ENCODE measurements around the gene LPP. TPM values are rescaled to one million over a fixed set of nuclear protein-coding genes. Genes with fewer than 3 reads are reported as not detected.

LPP gene
- polyA plus RNA-seq, 3 donors = 24.5 to 26.1 (median 25.4) TPM

DNA sequence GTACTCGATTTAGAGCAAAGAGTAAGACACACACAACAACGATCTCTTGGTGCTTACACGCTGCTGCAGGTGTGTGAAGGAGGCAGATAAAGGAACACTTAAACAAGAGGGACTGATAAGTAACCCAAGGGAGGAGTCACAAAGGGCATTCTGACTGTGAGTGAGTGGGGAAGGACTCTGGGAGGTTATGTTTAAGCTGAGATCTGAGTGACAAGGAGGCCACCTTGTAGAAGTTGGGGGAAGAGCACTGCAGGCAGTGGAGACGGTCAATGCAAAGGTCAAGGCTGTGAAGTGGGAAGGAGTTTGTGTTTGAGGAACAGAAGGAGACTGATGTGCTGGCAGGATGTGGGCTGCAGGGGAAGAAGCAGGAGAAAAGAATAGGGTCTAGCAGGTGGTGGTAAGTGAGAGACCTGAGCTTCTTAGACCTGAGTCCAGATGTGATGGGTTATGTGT is 63.1 kb downstream of the LPP start:
- no peak for DNase-seq (ENCODE audit: low read depth in 3 of 3, low spot score in 2 of 3)

DNA sequence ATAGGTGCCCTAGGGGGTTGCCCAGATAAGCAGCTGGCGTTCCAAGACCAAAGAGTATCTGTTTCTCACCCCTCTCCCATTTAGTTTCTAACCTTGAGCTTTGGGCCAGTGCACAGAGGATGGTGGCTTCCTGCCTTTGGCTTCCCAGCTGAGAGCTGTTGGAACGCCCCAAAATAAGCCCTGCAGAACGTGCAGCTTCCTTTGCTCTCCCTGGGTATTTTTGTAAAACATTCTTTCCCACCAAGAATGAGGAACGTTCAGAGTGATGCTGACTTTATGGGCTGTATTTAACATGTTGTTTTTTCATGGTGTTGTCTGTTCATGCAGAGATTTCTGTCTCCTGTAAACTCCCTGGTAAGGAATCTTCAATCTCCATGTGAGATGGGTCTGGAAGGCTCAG is 63.8 kb downstream of the LPP start:
- DNase-seq (ENCODE audit: low read depth in 3 of 3, low spot score in 2 of 3) = no peak

GRCh38 chr3:188218603-188219002 is 64.6 kb downstream of the LPP start:
- DNase-seq (ENCODE audit: low read depth in 3 of 3, low spot score in 2 of 3) = no peak

DNA sequence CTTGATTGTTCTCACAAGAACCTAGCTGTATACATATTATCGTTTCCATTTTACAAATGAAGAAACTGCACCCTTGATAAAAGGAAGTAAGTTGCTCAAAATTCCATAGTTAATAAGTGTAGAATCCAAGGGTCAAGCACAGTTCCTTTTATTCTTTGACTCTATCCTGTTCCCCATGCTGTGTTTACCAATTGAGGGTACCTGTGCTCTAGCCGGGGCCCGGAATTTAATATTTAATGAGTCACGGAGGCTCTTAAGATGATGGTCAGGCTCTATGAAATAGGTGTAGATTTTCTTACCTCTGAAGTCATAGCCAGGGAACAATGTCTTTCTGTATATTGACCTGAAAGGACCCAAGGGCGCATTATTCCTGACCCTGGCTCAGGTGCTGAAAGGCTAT is 65.2 kb downstream of the LPP start:
- no peak for DNase-seq (ENCODE audit: low read depth in 3 of 3, low spot score in 2 of 3)

- no peak for DNase-seq (ENCODE audit: low read depth in 3 of 3, low spot score in 2 of 3)
Measured at GRCh38 chr3:188220097-188220788, 66.3 kb downstream of the LPP start.

DNA sequence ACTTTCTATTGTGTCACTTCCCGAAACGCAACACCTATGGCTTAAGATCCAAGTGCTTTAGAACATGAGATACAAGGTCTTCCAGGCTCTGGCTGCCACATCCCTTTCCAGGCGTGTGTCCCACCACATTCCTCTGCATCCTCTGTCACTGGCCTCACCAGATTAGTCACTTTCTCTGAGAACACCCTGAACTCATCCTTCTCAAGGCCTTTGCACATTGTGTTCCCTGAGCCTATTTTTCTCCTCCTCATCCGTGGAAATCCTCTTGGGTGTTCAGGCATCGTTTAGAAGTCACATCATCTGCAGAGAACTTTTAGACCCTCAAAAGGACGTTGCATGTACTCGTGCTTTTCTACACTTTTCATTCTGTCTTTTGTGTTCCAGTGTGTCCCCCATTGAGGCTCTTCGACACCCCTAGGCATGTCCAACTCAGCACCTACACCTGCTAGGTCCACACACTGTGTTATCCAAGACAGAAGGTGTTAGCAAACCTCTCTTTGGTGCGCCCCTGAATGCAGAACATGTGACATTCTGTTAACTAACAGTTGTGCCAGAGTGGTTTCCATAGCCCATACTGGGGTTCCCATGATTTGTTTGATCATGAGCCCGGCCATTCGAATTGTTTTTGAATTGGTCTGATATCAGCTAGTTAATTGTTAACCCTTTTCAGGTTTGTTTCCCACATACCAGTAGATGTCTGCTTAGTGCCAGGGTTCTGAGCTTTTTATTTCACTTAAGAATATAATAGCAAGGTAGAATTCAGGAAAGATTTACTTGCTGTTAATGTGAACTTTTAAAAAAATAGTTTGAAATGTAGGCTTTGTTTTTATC is 67.2 kb downstream of the LPP start:
- DNase-seq (ENCODE audit: low read depth in 3 of 3, low spot score in 2 of 3) = no peak

- DNase-seq (ENCODE audit: low read depth in 3 of 3, low spot score in 2 of 3) = no peak
Measured at GRCh38 chr3:188223936-188224335, 70.0 kb downstream of the LPP start.

DNA sequence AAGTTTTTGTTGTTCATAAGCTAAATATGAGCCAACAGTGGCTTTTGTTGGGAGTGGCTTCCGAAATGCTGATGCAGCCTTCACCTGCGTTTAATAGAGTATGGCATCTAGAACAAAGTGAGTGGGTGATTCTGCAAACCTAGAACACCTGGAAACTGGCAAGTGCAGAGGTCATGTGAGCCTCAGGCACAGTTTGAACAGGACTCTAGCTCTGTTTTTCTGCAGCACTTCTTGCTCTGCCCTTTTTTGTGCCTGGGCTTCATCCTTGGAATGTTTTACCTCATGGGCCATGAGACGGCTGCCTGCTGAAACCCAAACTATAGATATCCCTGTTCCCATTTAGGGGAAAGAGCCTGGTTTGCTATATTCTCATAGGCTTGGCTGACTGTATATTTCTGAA is 73.5 kb downstream of the LPP start:
- no peak for DNase-seq (ENCODE audit: low read depth in 3 of 3, low spot score in 2 of 3)

- DNase-seq (ENCODE audit: low read depth in 3 of 3, low spot score in 2 of 3) = no peak
Measured at GRCh38 chr3:188229177-188229576, 75.2 kb downstream of the LPP start.

DNA sequence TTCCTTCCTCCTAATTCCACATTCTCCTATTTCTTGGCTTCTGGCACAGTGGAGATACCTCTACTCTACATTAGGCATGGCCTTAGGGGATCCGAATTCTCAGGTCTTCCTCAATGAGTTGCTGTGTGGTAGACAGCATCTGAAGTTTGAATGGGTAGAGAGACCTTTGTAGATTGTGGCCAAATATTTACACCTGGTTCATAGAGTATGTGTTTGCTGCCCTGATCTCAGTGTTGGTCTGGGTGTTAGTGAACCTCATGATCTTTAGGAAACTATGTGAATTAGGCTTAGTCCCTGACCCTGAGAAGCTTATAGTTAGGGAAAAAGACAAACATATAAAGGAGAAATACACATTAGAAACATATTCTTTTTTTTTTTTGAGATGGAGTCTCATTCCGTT is 75.8 kb downstream of the LPP start:
- no peak for DNase-seq (ENCODE audit: low read depth in 3 of 3, low spot score in 2 of 3)

- DNase-seq (ENCODE audit: low read depth in 3 of 3, low spot score in 2 of 3) = no peak
Measured at GRCh38 chr3:188230962-188231361, 77.0 kb downstream of the LPP start.

DNA sequence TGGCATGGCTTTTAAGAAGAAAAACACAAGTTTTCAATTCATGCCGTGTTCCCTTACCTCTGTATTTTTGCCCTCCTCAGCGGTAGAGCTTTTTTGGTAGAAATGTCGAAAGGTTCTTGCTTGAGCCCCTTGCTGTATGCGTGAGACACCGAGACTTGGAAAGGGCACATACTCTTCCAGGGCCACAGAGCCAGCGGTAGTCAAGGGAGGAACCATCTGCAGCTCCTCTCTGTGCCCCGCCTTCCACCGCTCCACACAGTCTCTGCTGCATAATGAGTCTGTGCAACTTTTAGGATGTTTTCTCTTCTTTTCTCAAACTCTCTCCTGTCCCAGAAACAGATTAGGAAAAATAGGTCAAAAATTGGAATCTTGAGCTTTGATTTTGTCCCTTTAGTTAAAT is 77.5 kb downstream of the LPP start:
- no peak for DNase-seq (ENCODE audit: low read depth in 3 of 3, low spot score in 2 of 3)

- no peak for DNase-seq (ENCODE audit: low read depth in 3 of 3, low spot score in 2 of 3)
Measured at GRCh38 chr3:188232656-188233055, 78.7 kb downstream of the LPP start.

DNA sequence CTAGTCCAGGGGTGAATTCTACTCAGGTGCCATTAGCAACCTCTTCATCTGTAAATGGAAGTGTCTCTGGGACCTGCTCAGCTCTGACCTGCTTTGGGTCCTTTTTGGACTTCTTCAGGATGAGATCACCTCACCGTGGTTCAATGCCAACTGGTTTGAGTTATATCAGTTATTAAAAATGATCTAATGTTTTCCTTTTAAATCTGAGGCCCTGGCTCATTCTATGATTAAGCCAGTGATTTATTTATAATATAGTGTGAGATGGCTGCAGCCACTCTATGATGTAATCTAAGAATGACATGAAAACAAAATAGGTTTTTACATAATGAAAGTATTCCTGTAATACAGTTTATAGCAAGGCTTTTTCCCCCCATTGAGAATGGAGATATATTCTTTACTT is 79.4 kb downstream of the LPP start:
- DNase-seq (ENCODE audit: low read depth in 3 of 3, low spot score in 2 of 3) = no peak

GRCh38 chr3:188234132-188234531 is 80.2 kb downstream of the LPP start:
- no peak for DNase-seq (ENCODE audit: low read depth in 3 of 3, low spot score in 2 of 3)

DNA sequence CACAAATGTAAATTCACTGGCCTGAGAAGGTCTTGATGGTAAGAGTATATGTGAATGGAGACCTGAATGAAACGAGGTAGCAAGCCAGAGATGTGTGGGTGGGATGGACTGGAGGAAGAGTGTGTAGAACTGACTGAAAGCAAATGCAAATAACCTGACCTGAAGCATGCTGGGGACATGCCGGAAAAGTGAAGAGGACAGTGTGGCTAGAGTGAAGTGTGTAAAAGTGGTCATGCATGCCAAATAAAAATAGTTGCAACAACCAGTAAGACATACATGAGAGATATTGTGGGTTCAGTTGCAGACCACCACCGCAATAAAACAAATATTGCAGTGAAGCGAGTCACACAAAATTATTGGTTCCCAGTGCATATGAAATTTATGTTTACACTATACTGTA is 82.3 kb downstream of the LPP start:
- DNase-seq (ENCODE audit: low read depth in 3 of 3, low spot score in 2 of 3) = no peak

GRCh38 chr3:188239035-188239434 is 85.1 kb downstream of the LPP start:
- no peak for DNase-seq (ENCODE audit: low read depth in 3 of 3, low spot score in 2 of 3)

DNA sequence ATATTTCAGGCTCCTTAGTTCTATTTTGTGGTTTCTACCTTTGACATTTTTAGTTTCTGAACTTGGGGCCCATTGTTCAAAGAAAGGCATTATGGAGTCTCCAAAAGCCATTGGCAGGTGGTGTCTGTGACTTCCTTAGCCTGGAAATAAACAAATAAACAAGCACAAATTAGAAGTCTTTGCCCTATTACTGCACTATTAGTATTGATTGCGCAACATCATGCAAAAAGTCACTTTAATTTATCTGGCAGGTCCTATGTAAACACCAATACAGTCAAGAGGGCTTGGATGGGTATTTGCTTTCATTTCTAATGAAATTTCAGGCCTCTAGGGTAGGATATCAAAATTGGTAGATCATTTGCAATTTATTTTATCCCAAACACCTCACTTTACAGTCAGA is 85.6 kb downstream of the LPP start:
- DNase-seq (ENCODE audit: low read depth in 3 of 3, low spot score in 2 of 3) = no peak

DNA sequence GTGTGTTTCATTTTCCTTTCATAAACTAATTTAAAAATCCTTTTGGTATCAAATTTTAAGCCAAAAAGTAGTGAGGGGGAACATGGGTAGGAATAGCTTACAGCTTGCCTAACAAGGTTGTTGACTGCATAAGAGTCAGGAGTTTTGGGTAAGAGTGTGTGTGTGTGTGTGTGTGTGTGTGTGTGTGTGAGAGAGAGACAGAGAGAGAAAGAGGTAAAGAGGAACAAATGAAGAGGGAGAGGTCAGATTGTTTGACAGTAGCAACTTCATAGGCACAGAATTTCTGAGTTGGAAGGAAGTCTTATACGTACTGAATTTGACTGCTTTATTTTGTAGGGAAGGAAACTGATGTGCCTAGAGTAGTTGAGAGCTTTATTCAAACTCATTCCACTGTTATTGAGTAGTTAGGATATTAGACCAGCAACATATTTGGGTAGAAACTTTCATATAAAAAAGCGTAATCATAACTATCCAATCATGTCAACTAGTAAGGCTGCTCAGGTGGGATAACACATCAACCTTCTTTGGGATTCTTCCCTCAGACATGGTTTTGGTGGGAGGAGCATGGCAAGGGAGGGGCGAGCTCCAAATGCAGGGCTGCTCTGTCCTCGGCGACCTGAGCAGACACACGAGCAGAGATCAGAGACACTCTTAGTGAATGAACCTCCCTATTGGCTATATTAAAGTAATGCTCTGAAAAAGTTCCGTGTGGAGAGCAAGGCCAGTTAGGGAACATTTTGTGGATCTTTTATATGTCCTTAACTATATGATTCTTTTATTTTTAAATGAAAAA is 86.4 kb downstream of the LPP start:
- DNase-seq (ENCODE audit: low read depth in 3 of 3, low spot score in 2 of 3) = no peak

DNA sequence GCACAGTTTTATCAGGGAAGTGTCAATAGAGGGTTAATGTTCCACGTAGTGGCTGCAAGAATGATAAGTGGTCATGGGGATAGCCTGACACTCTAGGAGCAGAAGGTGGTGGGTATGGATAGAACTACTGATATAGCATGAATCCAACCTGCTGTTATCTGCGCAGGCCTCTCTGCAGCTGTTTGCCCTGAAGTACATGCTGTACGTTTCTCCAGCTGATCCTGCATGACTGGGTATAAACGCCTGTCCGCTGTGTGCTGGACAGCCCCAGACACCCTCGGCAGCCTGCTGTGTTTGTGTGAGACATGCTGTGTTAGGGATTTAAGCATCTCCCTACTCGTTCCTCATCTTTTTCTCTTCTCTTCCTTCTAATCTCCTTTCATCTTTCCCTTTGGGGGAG is 87.1 kb downstream of the LPP start:
- no peak for DNase-seq (ENCODE audit: low read depth in 3 of 3, low spot score in 2 of 3)

GRCh38 chr3:188241883-188242282 is 87.9 kb downstream of the LPP start:
- no peak for DNase-seq (ENCODE audit: low read depth in 3 of 3, low spot score in 2 of 3)

All from right renal cortex interstitium (tissue), 3 donors.